ENCODE data around the gene NUMA1. TPM values are rescaled to one million over a fixed set of nuclear protein-coding genes. Genes with fewer than 3 reads are reported as not detected.

Gene NUMA1
- polyA plus RNA-seq, 1 donor from 2014 or later, result 116 TPM

GRCh38 chr11:71962428-71963038, 117.8 kb downstream of the NUMA1 start:
- Histone ChIP-seq H3K9ac (ENCODE audit: low read length) (no peak overlapping the region), H3F3A (ENCODE audit: insufficient read depth, low read length, poor library complexity, severe bottlenecking) (no peaks in the 10 kb centered on the region), H3K79me2 (replicated peaks; ENCODE audit: insufficient read depth, low read length) (no peaks in the 10 kb centered on the region), H3K4me2 (ENCODE audit: low read length) (no peak overlapping the region), H3K9me3 (ENCODE audit: low read length) (no peaks in the 10 kb centered on the region), H3K27ac (ENCODE audit: low read length) (no peak overlapping the region), H3K9me2 (ENCODE audit: insufficient read depth, low read length) (no peaks in the 10 kb centered on the region), H3K36me3 (ENCODE audit: insufficient read depth, low read length) (peaks cover 12% of the 10 kb centered on the region), H2AFZ (ENCODE audit: low read depth, low read length) (no peak overlapping the region), H3K27me3 (ENCODE audit: insufficient read depth, low read depth, low read length) (no peaks in the 10 kb centered on the region), H4K20me1 (ENCODE audit: insufficient read depth) (no peaks in the 10 kb centered on the region), H3K4me3 (ENCODE audit: low read length) (no peak overlapping the region)
- TF ChIP-seq EP300 (conservative IDR thresholded peaks at IDR 0.05; ENCODE audit: poor library complexity, severe bottlenecking) (no peak), TAF1 (IDR thresholded peaks at IDR 0.05; ENCODE audit: low read depth) (no peak), MXI1 (conservative IDR thresholded peaks at IDR 0.05; ENCODE audit: poor library complexity, severe bottlenecking) (no peak), SMC3 (conservative IDR thresholded peaks at IDR 0.05; ENCODE audit: poor library complexity) (no peak)
- TF ChIP-seq, protein P1, sequence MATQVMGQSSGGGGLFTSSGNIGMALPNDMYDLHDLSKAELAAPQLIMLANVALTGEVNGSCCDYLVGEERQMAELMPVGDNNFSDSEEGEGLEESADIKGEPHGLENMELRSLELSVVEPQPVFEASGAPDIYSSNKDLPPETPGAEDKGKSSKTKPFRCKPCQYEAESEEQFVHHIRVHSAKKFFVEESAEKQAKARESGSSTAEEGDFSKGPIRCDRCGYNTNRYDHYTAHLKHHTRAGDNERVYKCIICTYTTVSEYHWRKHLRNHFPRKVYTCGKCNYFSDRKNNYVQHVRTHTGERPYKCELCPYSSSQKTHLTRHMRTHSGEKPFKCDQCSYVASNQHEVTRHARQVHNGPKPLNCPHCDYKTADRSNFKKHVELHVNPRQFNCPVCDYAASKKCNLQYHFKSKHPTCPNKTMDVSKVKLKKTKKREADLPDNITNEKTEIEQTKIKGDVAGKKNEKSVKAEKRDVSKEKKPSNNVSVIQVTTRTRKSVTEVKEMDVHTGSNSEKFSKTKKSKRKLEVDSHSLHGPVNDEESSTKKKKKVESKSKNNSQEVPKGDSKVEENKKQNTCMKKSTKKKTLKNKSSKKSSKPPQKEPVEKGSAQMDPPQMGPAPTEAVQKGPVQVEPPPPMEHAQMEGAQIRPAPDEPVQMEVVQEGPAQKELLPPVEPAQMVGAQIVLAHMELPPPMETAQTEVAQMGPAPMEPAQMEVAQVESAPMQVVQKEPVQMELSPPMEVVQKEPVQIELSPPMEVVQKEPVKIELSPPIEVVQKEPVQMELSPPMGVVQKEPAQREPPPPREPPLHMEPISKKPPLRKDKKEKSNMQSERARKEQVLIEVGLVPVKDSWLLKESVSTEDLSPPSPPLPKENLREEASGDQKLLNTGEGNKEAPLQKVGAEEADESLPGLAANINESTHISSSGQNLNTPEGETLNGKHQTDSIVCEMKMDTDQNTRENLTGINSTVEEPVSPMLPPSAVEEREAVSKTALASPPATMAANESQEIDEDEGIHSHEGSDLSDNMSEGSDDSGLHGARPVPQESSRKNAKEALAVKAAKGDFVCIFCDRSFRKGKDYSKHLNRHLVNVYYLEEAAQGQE (IDR thresholded peaks at IDR 0.05; ENCODE audit: borderline replicate concordance), result no peak

GRCh38 chr11:71955898-71956456, 124.4 kb downstream of the NUMA1 start:
- Histone ChIP-seq H3K27ac (ENCODE audit: low read length) (no peak overlapping the region), H3F3A (ENCODE audit: insufficient read depth, low read length, poor library complexity, severe bottlenecking) (no peaks in the 10 kb centered on the region), H3K9me3 (ENCODE audit: low read length) (no peaks in the 10 kb centered on the region), H3K9me2 (ENCODE audit: insufficient read depth, low read length) (no peaks in the 10 kb centered on the region), H4K20me1 (ENCODE audit: insufficient read depth) (no peaks in the 10 kb centered on the region), H3K79me2 (replicated peaks; ENCODE audit: insufficient read depth, low read length) (no peaks in the 10 kb centered on the region), H2AFZ (ENCODE audit: low read depth, low read length) (no peak overlapping the region), H3K36me3 (ENCODE audit: insufficient read depth, low read length) (peaks cover 5% of the 10 kb centered on the region), H3K4me2 (ENCODE audit: low read length) (no peak overlapping the region), H3K9ac (ENCODE audit: low read length) (no peak overlapping the region), H3K27me3 (ENCODE audit: insufficient read depth, low read depth, low read length) (no peaks in the 10 kb centered on the region), H3K4me3 (ENCODE audit: low read length) (no peak overlapping the region)
- no peak for TF ChIP-seq SMC3 (conservative IDR thresholded peaks at IDR 0.05; ENCODE audit: poor library complexity)
- no peak for TF ChIP-seq TAF1 (IDR thresholded peaks at IDR 0.05; ENCODE audit: low read depth)
- no peak for TF ChIP-seq MXI1 (conservative IDR thresholded peaks at IDR 0.05; ENCODE audit: poor library complexity, severe bottlenecking)
- no peak for TF ChIP-seq EZH2 (IDR thresholded peaks at IDR 0.05; ENCODE audit: borderline replicate concordance, insufficient read depth, low read length, poor library complexity, severe bottlenecking)
- TF ChIP-seq RAD21 (conservative IDR thresholded peaks at IDR 0.05), result no peak
- TF ChIP-seq EP300 (conservative IDR thresholded peaks at IDR 0.05; ENCODE audit: poor library complexity, severe bottlenecking), result no peak
- TF ChIP-seq, protein P2, sequence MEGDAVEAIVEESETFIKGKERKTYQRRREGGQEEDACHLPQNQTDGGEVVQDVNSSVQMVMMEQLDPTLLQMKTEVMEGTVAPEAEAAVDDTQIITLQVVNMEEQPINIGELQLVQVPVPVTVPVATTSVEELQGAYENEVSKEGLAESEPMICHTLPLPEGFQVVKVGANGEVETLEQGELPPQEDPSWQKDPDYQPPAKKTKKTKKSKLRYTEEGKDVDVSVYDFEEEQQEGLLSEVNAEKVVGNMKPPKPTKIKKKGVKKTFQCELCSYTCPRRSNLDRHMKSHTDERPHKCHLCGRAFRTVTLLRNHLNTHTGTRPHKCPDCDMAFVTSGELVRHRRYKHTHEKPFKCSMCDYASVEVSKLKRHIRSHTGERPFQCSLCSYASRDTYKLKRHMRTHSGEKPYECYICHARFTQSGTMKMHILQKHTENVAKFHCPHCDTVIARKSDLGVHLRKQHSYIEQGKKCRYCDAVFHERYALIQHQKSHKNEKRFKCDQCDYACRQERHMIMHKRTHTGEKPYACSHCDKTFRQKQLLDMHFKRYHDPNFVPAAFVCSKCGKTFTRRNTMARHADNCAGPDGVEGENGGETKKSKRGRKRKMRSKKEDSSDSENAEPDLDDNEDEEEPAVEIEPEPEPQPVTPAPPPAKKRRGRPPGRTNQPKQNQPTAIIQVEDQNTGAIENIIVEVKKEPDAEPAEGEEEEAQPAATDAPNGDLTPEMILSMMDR (IDR thresholded peaks at IDR 0.05; ENCODE audit: poor library complexity, severe bottlenecking), result no peak
- TF ChIP-seq POLR2AphosphoS5 (IDR thresholded peaks at IDR 0.05), result no peak
- TF ChIP-seq, protein P1 (IDR thresholded peaks at IDR 0.05; ENCODE audit: borderline replicate concordance), result no peak
